HepG2 (cell line): ENCODE results near the gene STIP1. TPM values are rescaled to one million over a fixed set of nuclear protein-coding genes. Genes with fewer than 3 reads are reported as not detected.

ENCODE experiments used
- ATAC-seq: fragments of 200-7000 bp; cut with Tn5 transposase; 3 replicates; pipeline ENCODE4 v1.9.1; 2020; ENCODE audit warnings: mild to moderate bottlenecking, moderate library complexity
- BruUV-seq: library from RNA; stranded (reverse); fragments of 400-500 nt; replicated peaks from 2 replicates; lab custom pipeline; 2021; lab: Mats Ljungman, UMichigan
- CTCF ChIA-PET: fragments of 300-600 bp; formaldehyde crosslinking; extraction: SDS; loops from one replicate; lab custom pipeline; 2021; ENCODE audit warnings: low total read pairs, inconsistent platforms, low intra/inter-chr PET ratio; lab: Yijun Ruan, JAX
- POLR2A ChIA-PET: fragments of 350-600 bp; sonication (Branson Sonifier 250); formaldehyde crosslinking; loops from one replicate; lab custom pipeline; 2020; ENCODE audit warnings: antibody characterized with exemption, inconsistent platforms; lab: Yijun Ruan, JAX
- DNase-seq: peaks from one replicate; pipeline ENCODE4 v3.0.0-alpha.2; 2015; ENCODE audit warnings: low spot score
- FAIRE-seq: peaks from 3 replicates; lab custom pipeline; 2011; peaks lifted over from hg19 to GRCh38; lab: Jason Lieb, UNC
- H2AFZ ChIP-seq: one replicate; pipeline ENCODE4 v1.6.1; 2011; ENCODE audit warnings: low read length, inconsistent platforms
- H3K27ac ChIP-seq: fragments of 300-600 bp; 3 replicates; pipeline ENCODE4 v1.8.0; 2011; ENCODE audit warnings: mixed run types, mild to moderate bottlenecking, mixed read lengths, low read length, inconsistent platforms; ENCODE audit not compliant: insufficient read depth; ENCODE audit errors: extremely low read length
- H3K27me3 ChIP-seq, 2 experiments: fragments of 200-600 bp in 1 of 2; 2 replicates in 1 of 2; 3 replicates in 1 of 2; pipeline versions ENCODE4 v1.6.0 to v1.8.0; 2011; ENCODE audit warnings: low read length in 2 of 2, mild to moderate bottlenecking in 2 of 2, moderate library complexity in 2 of 2, inconsistent platforms in 1 of 2; ENCODE audit not compliant: insufficient read depth in 2 of 2, control insufficient read depth in 1 of 2
- H3K36me3 ChIP-seq, 2 experiments: fragments of 200-600 bp in 1 of 2; replicated peaks in 1 of 2; 2 replicates in 1 of 2; 3 replicates in 1 of 2; pipeline versions ENCODE4 v1.5.1 to v1.8.0; 2011; ENCODE audit warnings: low read length in 2 of 2, inconsistent platforms in 1 of 2; ENCODE audit not compliant: insufficient read depth in 2 of 2, control insufficient read depth in 1 of 2
- H3K4me1 ChIP-seq: 2 replicates; pipeline ENCODE4 v1.5.1; 2012; ENCODE audit warnings: low read length, inconsistent platforms; ENCODE audit not compliant: insufficient read depth
- H3K4me2 ChIP-seq: 2 replicates; pipeline ENCODE4 v1.6.0; 2011; ENCODE audit warnings: low read depth, low read length, inconsistent platforms
- H3K4me3 ChIP-seq, 3 experiments: fragments of 200-600 bp in 1 of 3; sonication (generic), shearing (Covaris generic) in 1 of 3; replicated peaks in 1 of 3; 2 replicates each; pipeline ENCODE4 v1.5.1; 2011 to 2016; ENCODE audit warnings: low read length in 3 of 3, inconsistent platforms in 2 of 3, low read depth in 2 of 3, mild to moderate bottlenecking in 2 of 3, control low read depth in 1 of 3, mixed read lengths in 1 of 3; ENCODE audit not compliant: insufficient read depth in 1 of 3
- H3K79me2 ChIP-seq: one replicate; pipeline ENCODE4 v1.6.1; 2011; ENCODE audit warnings: low read length, inconsistent platforms; ENCODE audit not compliant: insufficient read depth
- H3K9ac ChIP-seq: 2 replicates; pipeline ENCODE4 v1.6.0; 2011; ENCODE audit warnings: mild to moderate bottlenecking, low read depth, low read length, inconsistent platforms; ENCODE audit not compliant: insufficient read depth
- H3K9me3 ChIP-seq: 2 replicates; pipeline ENCODE4 v1.5.1; 2012; ENCODE audit warnings: mild to moderate bottlenecking, low read length
- H4K20me1 ChIP-seq: 2 replicates; pipeline ENCODE4 v1.6.0; 2011; ENCODE audit warnings: inconsistent platforms, mild to moderate bottlenecking, low read length, moderate library complexity; ENCODE audit not compliant: insufficient read depth
- BCL6 ChIP-seq: IDR thresholded peaks from 2 replicates; pipeline ENCODE4 v1.6.1; 2016; ENCODE audit warnings: missing genetic modification reagents, missing compliant biosample characterization
- FOXK1 ChIP-seq: sonication (generic); formaldehyde crosslinking; IDR thresholded peaks from 2 replicates; pipeline ENCODE4 v1.4.0; 2020; ENCODE audit warnings: low read depth, missing genetic modification reagents, borderline replicate concordance
- KDM1A ChIP-seq: IDR thresholded peaks from 2 replicates; pipeline ENCODE4 v1.6.1; 2016; ENCODE audit warnings: missing compliant biosample characterization
- LCORL ChIP-seq, 2 experiments: fragments of 450-650 bp in 1 of 2; sonication (generic) in 1 of 2; formaldehyde crosslinking in 1 of 2; IDR thresholded peaks; 2 replicates each; pipeline versions ENCODE4 v1.5.0 to v1.6.1; 2017 to 2020; ENCODE audit warnings: antibody characterized with exemption in 1 of 2, missing genetic modification reagents in 1 of 2
- RAD51 ChIP-seq: fragments of 450-650 bp; IDR thresholded peaks from 2 replicates; pipeline ENCODE4 v1.6.1; 2016; ENCODE audit warnings: borderline replicate concordance
- RORA ChIP-seq: sonication (generic); formaldehyde crosslinking; IDR thresholded peaks from 2 replicates; pipeline ENCODE4 v1.5.0; 2020; ENCODE audit warnings: mild to moderate bottlenecking, missing genetic modification reagents, moderate library complexity
- SCMH1 ChIP-seq: sonication (generic); formaldehyde crosslinking; IDR thresholded peaks from 2 replicates; pipeline ENCODE4 v1.9.0; 2021; ENCODE audit warnings: missing genetic modification reagents, mild to moderate bottlenecking, borderline replicate concordance
- SPEN ChIP-seq: sonication (generic); formaldehyde crosslinking; IDR thresholded peaks from 2 replicates; pipeline ENCODE4 v1.5.1; 2020; ENCODE audit warnings: low read depth, mild to moderate bottlenecking, missing genetic modification reagents
- TFAP4 ChIP-seq: sonication (generic); IDR thresholded peaks from 2 replicates; pipeline ENCODE4 v1.6.1; 2016; ENCODE audit warnings: low read depth, borderline replicate concordance
- ZNF3 ChIP-seq: IDR thresholded peaks from 2 replicates; pipeline ENCODE4 v1.7.0; 2017; ENCODE audit warnings: inconsistent platforms
- ZNF329 ChIP-seq: sonication (generic); formaldehyde crosslinking; IDR thresholded peaks from 2 replicates; pipeline ENCODE4 v1.9.0; 2021; ENCODE audit warnings: low read depth, mild to moderate bottlenecking, missing genetic modification reagents
- ZNF331 ChIP-seq: sonication (generic); formaldehyde crosslinking; IDR thresholded peaks from 2 replicates; pipeline ENCODE4 v1.4.0; 2020; ENCODE audit warnings: missing genetic modification reagents
- ZNF652 ChIP-seq: IDR thresholded peaks from 2 replicates; pipeline ENCODE4 v1.6.1; 2016; ENCODE audit warnings: low read depth, borderline replicate concordance
- ZNF670 ChIP-seq: sonication (generic); formaldehyde crosslinking; IDR thresholded peaks from 2 replicates; pipeline ENCODE4 v1.8.0; 2022; ENCODE audit warnings: mild to moderate bottlenecking, missing genetic modification reagents, borderline replicate concordance
- WGBS: methylation state at CpG from one replicate; pipeline ENCODE4 v1.1.6; 2017; ENCODE audit warnings: low lambda C conversion rate; 5-methylcytosine and 5-hydroxymethylcytosine counted together
- in situ Hi-C: cut with HindIII; loops from 2 replicates; pipeline ENCODE4 v1.10.0; 2017; ENCODE audit warnings: low pct_unique_long_range_greater_than_20kb; ENCODE audit not compliant: extremely low pct_ligation_motif_present
- intact Hi-C: fragments of 100-400 bp; cut with micrococcal nuclease; formaldehyde crosslinking; loops from one replicate; pipeline ENCODE4 v1.10.0; 2022; ENCODE audit not compliant: unreplicated experiment
- polyA plus RNA-seq, 8 experiments: library from polyadenylated mRNA; depleted of rRNA in 3 of 8; stranded (reverse) in 7 of 8; unstranded in 1 of 8; fragments of >200 nt; fragmentation: Illumina TruSeq in 4 of 8; extraction: Trizol in 4 of 8; gene quantifications; 2 replicates each; pipeline versions ENCODE4 v1.2.1 to v1.2.3, GENCODE V29; 2011 to 2016; ENCODE audit warnings: low read depth in 4 of 8, missing spikeins in 1 of 8, mixed read lengths in 1 of 8; ENCODE audit not compliant: insufficient read depth in 1 of 8
- total RNA-seq, 5 experiments: library from RNA; depleted of rRNA; stranded (reverse); fragments of >200 nt; fragmentation: Illumina TruSeq; extraction: Trizol; gene quantifications; 2 replicates each; pipeline ENCODE4 v1.2.3, GENCODE V29; 2016; ENCODE audit warnings: low read depth in 1 of 5
- TF ChIP-seq, protein P1 (sequence below): sonication (generic); formaldehyde crosslinking; IDR thresholded peaks from 2 replicates; pipeline ENCODE4 v1.4.0; 2020; ENCODE audit warnings: missing genetic modification reagents
- TF ChIP-seq, protein P2 (sequence below): sonication (generic); formaldehyde crosslinking; conservative IDR thresholded peaks from 2 replicates; pipeline ENCODE4 v1.8.0; 2022; ENCODE audit warnings: low read depth, missing genetic modification reagents
- TF ChIP-seq, protein P3 (sequence below): sonication (generic); formaldehyde crosslinking; IDR thresholded peaks from 2 replicates; pipeline ENCODE4 v1.8.0; 2022; ENCODE audit warnings: missing genetic modification reagents, mild to moderate bottlenecking, moderate library complexity, borderline replicate concordance
- TF ChIP-seq, protein P4 (sequence below): sonication (generic); formaldehyde crosslinking; IDR thresholded peaks from 2 replicates; pipeline ENCODE4 v1.5.1; 2020; ENCODE audit warnings: mild to moderate bottlenecking, missing genetic modification reagents, moderate library complexity

STIP1 gene
- total and polyA plus RNA-seq, 2 of the 13 experiments (the other 11 are each of a cell fraction or from before 2014, with no cell fraction given): 81.1 to 217 TPM

- TF ChIP-seq ZNF670: no peak
- TF ChIP-seq SCMH1: no peak
- no peak for TF ChIP-seq BCL6 (CRISPR knock-in tag)
- no peak for TF ChIP-seq TFAP4
Measured at GRCh38 chr11:64139049-64139448, 46.9 kb upstream of the STIP1 start (continued).

DNA sequence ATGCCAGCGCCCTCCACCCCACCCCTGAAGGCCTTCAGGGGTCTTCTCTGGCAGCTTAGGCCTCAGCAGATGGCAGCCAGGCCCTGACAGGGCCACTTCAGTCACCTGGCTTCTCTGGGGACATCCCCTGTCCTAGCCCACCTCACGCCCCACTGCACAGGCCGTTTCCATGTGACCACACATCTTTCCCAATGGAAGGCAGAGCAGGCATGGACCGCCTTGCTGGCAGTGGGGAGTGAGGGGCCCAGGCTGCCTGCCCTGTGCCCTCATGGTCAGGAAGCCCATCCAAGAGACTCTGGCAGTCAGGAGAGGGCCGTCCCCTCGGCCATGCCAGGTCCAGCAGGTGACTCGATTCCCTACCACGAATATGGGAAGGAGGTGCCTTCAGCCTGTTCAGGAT is 45.9 kb upstream of the STIP1 start:
- Histone ChIP-seq H3K9ac (no peak overlapping the region), H3K36me3 (peaks cover 0 to 1% of the 10 kb centered on the region in 2 experiments; a peak in 3 of 5 replicates), H3K27ac (no peak overlapping the region), H3K9me3 (no peaks in the 10 kb centered on the region), H3K27me3 (no peaks in the 10 kb centered on the region), H3K79me2 (no peaks in the 10 kb centered on the region), H3K4me3 (no peak overlapping the region), H3K4me1 (no peaks in the 10 kb centered on the region), H4K20me1 (no peaks in the 10 kb centered on the region; the same call in 1 of the 2 replicates), H2AFZ (no peak overlapping the region), H3K4me2 (no peak overlapping the region)
- no peak for ATAC-seq
- ChIA-PET CTCF (no interaction called here), POLR2A (no interaction called here)
- no peak for DNase-seq
- FAIRE-seq: no peak
- intact Hi-C loops (no loop called here), in situ Hi-C loops (loop anchor here (10.0 kb wide), 1 partner anchor 305 kb away; the partner anchor contains the start of gene MARK2)
- 91% methylated on average over 4 of the region's 8 CpGs for WGBS
- no TSS peak for BruUV-seq
- TF ChIP-seq ZNF652 (CRISPR knock-in tag): no peak
- TF ChIP-seq, protein P1, sequence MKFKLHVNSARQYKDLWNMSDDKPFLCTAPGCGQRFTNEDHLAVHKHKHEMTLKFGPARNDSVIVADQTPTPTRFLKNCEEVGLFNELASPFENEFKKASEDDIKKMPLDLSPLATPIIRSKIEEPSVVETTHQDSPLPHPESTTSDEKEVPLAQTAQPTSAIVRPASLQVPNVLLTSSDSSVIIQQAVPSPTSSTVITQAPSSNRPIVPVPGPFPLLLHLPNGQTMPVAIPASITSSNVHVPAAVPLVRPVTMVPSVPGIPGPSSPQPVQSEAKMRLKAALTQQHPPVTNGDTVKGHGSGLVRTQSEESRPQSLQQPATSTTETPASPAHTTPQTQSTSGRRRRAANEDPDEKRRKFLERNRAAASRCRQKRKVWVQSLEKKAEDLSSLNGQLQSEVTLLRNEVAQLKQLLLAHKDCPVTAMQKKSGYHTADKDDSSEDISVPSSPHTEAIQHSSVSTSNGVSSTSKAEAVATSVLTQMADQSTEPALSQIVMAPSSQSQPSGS (CRISPR knock-in tag): no peak
- TF ChIP-seq, protein P2, sequence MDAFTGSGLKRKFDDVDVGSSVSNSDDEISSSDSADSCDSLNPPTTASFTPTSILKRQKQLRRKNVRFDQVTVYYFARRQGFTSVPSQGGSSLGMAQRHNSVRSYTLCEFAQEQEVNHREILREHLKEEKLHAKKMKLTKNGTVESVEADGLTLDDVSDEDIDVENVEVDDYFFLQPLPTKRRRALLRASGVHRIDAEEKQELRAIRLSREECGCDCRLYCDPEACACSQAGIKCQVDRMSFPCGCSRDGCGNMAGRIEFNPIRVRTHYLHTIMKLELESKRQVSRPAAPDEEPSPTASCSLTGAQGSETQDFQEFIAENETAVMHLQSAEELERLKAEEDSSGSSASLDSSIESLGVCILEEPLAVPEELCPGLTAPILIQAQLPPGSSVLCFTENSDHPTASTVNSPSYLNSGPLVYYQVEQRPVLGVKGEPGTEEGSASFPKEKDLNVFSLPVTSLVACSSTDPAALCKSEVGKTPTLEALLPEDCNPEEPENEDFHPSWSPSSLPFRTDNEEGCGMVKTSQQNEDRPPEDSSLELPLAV (CRISPR knock-in tag): no peak
- TF ChIP-seq, protein P3, sequence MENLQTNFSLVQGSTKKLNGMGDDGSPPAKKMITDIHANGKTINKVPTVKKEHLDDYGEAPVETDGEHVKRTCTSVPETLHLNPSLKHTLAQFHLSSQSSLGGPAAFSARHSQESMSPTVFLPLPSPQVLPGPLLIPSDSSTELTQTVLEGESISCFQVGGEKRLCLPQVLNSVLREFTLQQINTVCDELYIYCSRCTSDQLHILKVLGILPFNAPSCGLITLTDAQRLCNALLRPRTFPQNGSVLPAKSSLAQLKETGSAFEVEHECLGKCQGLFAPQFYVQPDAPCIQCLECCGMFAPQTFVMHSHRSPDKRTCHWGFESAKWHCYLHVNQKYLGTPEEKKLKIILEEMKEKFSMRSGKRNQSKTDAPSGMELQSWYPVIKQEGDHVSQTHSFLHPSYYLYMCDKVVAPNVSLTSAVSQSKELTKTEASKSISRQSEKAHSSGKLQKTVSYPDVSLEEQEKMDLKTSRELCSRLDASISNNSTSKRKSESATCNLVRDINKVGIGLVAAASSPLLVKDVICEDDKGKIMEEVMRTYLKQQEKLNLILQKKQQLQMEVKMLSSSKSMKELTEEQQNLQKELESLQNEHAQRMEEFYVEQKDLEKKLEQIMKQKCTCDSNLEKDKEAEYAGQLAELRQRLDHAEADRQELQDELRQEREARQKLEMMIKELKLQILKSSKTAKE (CRISPR knock-in tag): no peak
- TF ChIP-seq SPEN (CRISPR knock-in tag): no peak
- TF ChIP-seq, protein P4, sequence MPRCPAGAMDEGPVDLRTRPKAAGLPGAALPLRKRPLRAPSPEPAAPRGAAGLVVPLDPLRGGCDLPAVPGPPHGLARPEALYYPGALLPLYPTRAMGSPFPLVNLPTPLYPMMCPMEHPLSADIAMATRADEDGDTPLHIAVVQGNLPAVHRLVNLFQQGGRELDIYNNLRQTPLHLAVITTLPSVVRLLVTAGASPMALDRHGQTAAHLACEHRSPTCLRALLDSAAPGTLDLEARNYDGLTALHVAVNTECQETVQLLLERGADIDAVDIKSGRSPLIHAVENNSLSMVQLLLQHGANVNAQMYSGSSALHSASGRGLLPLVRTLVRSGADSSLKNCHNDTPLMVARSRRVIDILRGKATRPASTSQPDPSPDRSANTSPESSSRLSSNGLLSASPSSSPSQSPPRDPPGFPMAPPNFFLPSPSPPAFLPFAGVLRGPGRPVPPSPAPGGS (CRISPR knock-in tag): no peak
- no peak for TF ChIP-seq ZNF331
- no peak for TF ChIP-seq LCORL (IDR thresholded peaks at IDR 0.05)
- TF ChIP-seq LCORL (CRISPR knock-in tag; IDR thresholded peaks at IDR 0.05): no peak
- TF ChIP-seq ZNF329 (CRISPR knock-in tag): no peak
- no peak for TF ChIP-seq KDM1A
- TF ChIP-seq ZNF3 (CRISPR knock-in tag): no peak
- TF ChIP-seq RORA (CRISPR knock-in tag): no peak
- no peak for TF ChIP-seq RAD51
- TF ChIP-seq FOXK1 (CRISPR knock-in tag): no peak
